Right ventricle myocardium inferior (tissue), 1 donor: ENCODE measurements around the gene HIGD1A. TPM values are rescaled to one million over a fixed set of nuclear protein-coding genes. Genes with fewer than 3 reads are reported as not detected.

ENCODE experiments used
- total RNA-seq: library from RNA; stranded (reverse); fragmentation: NEBNext Ultra II Directional; extraction: Animal tissue kit (Norgen Biotek cat#: 25700); gene quantifications from one replicate; pipeline ENCODE4 v1.2.1, GENCODE V29; 2021
- donor health status: DM: no; HTN: yes; CAD: no; lungs with severe emphysema.

Gene HIGD1A
- total RNA-seq, 1 donor from 2014 or later, result 335 TPM

Other genes starting within 250 kb of the HIGD1A start
- gene SEC22C, start 222.5 kb downstream of the HIGD1A start, total RNA-seq, result 23.9 TPM
- 9.7 TPM for gene SS18L2, start 213.6 kb downstream of the HIGD1A start, total RNA-seq
- gene NKTR, start 203.8 kb downstream of the HIGD1A start, total RNA-seq, result 21.2 TPM
- gene ZBTB47, start 150.8 kb downstream of the HIGD1A start, total RNA-seq, result 80.2 TPM
- gene KLHL40, start 119.0 kb downstream of the HIGD1A start, total RNA-seq, result not detected
- 440 TPM for gene HHATL, start 101.7 kb downstream of the HIGD1A start, total RNA-seq
- 0.41 TPM for gene CCDC13, start 31.2 kb downstream of the HIGD1A start, total RNA-seq
- 0.89 TPM for gene ACKR2, start 5.0 kb upstream of the HIGD1A start, total RNA-seq
- gene CYP8B1, start 71.4 kb upstream of the HIGD1A start, total RNA-seq, result not detected
- gene ZNF662, start 101.7 kb upstream of the HIGD1A start, total RNA-seq, result 4.1 TPM
- 0.92 TPM for gene GASK1A, start 174.8 kb upstream of the HIGD1A start, total RNA-seq